ENCODE results near the gene PPID.
"Not testable (repeated sequence)": the region's sequence is repeated elsewhere in the genome, so short reads cannot be mapped to it uniquely, and the experiment has no call there.

The PPID gene

GRCh38 chr4:158664806-158665205 is 58.4 kb downstream of the PPID start:
- DNase-seq: no peak

- DNase-seq: not testable (repeated sequence)
These were observed 59.2 kb downstream of the PPID start for GRCh38 chr4:158663707-158664625.

GRCh38 chr4:158663255-158663654 is 59.9 kb downstream of the PPID start:
- DNase-seq: not testable (repeated sequence)

Measured in NCI-H1092 (cell line).